SH-SY5Y (cell line): ENCODE results near the gene LUC7L.

Experiments used
- GATA2 ChIP-seq: IDR thresholded peaks from 2 replicates; pipeline ENCODE4 v1.6.1; 2011; ENCODE audit warnings: mild to moderate bottlenecking, low read depth, low read length
- GATA3 ChIP-seq: IDR thresholded peaks from 2 replicates; pipeline ENCODE4 v1.6.1; 2011; ENCODE audit warnings: low read depth, mild to moderate bottlenecking, low read length, moderate library complexity

DNA sequence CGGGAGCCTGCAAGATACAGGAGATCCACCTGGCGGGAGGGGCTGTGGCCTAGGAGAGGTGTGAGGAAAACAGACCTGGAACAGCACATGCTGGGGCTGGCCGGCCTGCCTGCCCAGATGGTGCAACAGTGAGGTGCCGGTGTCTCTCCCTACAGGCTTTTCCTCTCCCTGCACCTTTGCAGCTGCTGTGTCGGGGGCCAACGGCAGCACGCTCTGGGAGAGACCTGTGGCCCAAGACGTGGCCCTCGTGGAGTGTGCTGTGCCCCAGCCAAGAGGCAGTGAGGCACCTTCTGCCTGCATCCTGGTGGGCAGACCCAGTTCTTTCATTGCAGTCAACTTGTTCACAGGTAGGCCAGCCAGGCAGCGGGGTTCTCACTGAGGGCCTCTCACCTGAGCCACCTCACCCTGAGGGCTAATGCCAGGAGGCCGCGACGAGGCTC, 30.6 kb upstream of the LUC7L start:
- TF ChIP-seq GATA3 (no peak), GATA2 (no peak)
